Vagina (tissue), 2 donors: Measurements from ENCODE around the gene SYNPO.

ENCODE experiments used
- CTCF ChIP-seq, 3 experiments: fragments of 450-650 bp in 2 of 3; fragments of 200-600 bp in 1 of 3; sonication (generic) in 1 of 3; IDR thresholded peaks; one replicate each; pipeline ENCODE4 v1.5.1; 2017 to 2019; ENCODE audit warnings: antibody characterized with exemption in 3 of 3, mild to moderate bottlenecking in 2 of 3, moderate library complexity in 2 of 3
- POLR2A ChIP-seq, 2 donors: fragments of 450-650 bp; IDR thresholded peaks; one replicate each; pipeline ENCODE4 v1.6.1; 2017; ENCODE audit warnings: antibody characterized with exemption in 2 of 2, mild to moderate bottlenecking in 2 of 2, moderate library complexity in 2 of 2

DNA sequence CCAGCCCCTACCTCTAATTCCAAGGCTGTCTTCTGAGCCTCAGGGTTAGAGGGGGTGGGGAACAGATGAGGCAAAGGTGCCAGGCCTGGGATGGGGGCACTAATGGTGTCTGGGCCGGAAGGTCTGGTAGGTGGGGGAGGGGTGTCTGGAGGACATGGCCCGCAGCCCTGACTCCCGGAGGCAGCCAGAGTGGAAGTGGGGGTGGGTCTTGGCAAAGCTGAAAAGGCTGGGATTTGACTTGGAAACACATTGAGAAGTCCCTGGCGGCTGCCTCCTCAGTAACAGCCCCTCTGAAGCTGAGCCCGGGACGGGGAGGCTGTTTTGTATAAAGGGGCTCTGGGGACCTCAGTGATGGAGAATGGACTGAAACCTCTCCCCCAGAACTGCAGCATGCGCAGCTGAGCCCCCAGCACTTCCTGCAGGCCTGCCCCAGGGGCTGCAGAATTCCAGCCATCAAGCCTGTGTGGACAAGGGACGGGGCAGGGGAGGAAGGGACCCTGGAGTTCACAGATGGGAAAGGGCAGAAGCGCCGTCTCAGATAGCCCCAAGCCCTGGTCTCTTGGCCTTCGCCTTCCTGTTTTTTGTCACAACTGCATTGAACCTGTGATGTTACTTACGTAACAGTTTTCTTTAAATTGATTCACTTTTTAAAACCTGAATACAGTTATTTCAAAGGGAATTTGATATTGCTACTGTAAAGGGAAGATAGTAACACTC is 49.3 kb upstream of the SYNPO start:
- TF ChIP-seq POLR2A (IDR thresholded peaks at IDR 0.05) (no peak), CTCF (IDR thresholded peaks at IDR 0.05) (no peak)
